KOPT-K1 (cell line): Measurements from ENCODE around the gene PMM2.
"Not testable (repeated sequence)": the region's sequence is repeated elsewhere in the genome, so short reads cannot be mapped to it uniquely, and the experiment has no call there.

Experiments used
- H3K27ac ChIP-seq: fragments of 200-600 bp; sonication (generic); 2 replicates; pipeline ENCODE4 v1.5.1; 2016; ENCODE audit warnings: antibody characterized with exemption, mild to moderate bottlenecking, low read depth, low read length; ENCODE audit not compliant: poor library complexity, severe bottlenecking
- H3K36me3 ChIP-seq: fragments of 200-600 bp; sonication (generic); 2 replicates; pipeline ENCODE4 v1.5.1; 2017; ENCODE audit warnings: antibody characterized with exemption, mild to moderate bottlenecking, low read length, moderate library complexity; ENCODE audit not compliant: insufficient read depth
- H3K9me3 ChIP-seq: fragments of 200-600 bp; sonication (generic); 2 replicates; pipeline ENCODE4 v1.5.1; 2017; ENCODE audit warnings: antibody characterized with exemption, low read length, mild to moderate bottlenecking; ENCODE audit not compliant: insufficient read depth, poor library complexity, severe bottlenecking

Gene PMM2

DNA sequence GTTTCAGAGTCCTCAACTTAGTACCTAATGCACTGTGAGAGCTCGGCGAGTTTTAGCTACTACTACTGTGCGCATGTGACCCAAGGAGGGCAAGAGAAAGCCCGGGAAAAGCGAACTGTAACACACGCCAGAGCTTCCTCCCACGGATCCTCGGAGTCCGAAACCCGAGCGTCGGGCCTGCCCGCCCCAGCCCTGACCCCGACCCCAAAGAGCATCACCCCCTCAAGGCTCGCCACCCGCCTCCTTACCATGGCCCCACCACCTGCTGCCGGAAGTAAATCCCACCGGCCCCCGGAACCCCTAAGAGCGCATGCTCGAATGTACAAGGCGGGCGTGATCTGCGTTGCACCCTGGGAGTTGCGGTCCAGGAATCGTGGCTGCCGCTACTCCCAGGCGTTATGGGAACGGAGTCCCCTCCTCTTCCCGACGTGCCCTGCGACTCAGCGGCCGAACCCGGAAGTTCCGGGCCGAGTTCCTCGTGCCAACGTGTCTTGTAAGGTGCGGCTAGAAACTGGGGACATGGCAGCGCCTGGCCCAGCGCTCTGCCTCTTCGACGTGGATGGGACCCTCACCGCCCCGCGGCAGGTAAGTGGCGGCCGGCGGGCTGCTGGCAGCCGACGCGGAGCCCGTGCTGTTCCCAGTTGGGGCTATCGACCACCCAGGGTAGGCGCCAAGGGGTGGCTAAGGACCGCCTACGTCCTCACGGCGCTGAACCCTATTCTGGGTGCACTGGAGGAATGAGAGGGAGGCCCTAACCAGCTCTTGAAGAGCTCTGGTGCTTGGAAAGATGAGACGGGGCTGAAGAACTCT, at the start of gene PMM2, which contains the start of gene TMEM186:
PMM2 (plus strand) TSS at position 476 of the 810 bp plus-strand sequence; CDS start at position 520, 44 bp downstream.
TMEM186 (minus strand) TSS at position 276 of the 810 bp plus-strand sequence; CDS start at position 251, 25 bp downstream.
- peak within 1 kb of the TSS; percentile 98 for H3K27ac ChIP-seq
- H3K9me3 ChIP-seq: no peaks in the 10 kb centered on the region
- peaks cover 39% of the 10 kb centered on the region for H3K36me3 ChIP-seq

DNA sequence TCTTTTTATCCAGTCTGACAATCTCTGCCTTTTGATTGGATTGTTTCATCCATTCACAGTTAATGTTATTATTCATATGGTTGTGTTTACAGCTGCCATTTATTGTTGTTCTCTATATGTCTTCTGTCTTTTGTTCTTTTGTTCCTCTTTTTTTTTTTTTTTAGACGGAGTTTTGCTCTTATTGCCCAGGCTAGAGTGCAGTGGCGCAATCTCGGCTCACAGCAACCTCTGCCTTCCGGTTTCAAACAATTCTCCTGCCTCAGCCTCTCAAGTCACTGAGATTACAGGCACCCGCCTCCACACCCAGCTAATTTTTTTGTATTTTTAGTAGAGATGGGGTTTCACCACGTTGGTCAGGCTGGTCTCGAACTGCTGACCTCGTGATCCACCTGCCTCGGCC, 48.7 kb upstream of the PMM2 start:
- not testable (repeated sequence) for H3K36me3 ChIP-seq, H3K27ac ChIP-seq, H3K9me3 ChIP-seq

DNA sequence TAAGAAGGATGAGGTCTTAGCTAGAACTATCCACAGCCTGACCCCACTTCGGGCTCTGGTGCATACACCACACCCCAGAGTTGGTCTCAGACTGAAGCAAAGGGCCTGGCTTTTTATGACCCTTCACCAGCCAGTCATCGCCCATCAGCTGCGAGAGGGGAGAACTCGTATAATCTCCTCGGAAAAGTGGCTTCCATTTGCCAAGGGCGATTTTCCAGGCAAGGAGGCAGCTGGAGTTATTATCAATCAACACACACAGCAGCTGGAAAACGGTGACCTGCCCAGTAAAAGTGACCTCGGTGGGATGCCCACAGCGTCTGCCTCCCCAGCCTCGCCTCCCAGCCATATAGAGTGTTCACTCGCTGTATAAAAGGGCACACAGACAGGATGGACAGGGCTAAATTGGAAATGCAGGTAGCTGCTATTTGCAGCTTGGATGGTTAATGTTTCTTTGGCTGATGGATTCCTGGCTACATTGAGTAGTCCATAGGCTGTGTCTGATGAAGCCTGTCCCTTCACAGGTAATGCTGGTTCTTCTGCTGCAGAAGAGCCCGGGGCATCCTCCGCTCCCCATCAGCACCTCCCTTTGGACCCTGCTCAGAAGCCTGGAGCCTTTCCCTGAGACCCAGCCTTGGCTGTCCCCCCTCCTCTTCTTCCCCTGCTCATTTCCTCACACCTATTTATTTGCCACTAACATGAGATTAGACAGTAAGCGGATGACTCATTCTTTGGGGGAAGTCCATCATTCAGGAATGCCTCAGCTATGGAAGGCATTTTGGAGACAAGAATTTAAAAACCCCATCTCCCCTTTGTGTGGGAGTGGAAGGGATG, 45.9 kb upstream of the PMM2 start:
- H3K9me3 ChIP-seq: no peaks in the 10 kb centered on the region
- no peak overlapping the region for H3K27ac ChIP-seq
- no peaks in the 10 kb centered on the region for H3K36me3 ChIP-seq

DNA sequence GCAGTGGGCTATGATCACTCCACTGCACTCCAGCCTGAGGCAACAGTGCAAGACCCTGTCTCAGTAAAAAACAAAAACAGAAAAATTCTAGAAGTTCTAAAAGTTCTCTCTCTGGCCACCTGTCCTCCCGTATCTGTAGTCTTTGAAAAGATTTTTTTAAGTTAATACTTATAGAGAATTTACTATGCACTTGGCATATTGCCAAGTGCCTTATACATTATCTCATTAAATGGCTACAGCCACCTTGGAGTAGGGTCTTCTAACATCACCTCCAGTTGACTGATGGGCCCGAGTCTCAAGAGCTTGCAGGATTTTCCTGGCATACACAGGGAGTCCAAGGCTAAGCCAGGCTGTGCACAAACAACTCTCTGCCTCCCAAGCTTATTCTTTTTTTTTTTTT, 44.9 kb upstream of the PMM2 start:
- no peak overlapping the region for H3K27ac ChIP-seq
- no peaks in the 10 kb centered on the region for H3K36me3 ChIP-seq

DNA sequence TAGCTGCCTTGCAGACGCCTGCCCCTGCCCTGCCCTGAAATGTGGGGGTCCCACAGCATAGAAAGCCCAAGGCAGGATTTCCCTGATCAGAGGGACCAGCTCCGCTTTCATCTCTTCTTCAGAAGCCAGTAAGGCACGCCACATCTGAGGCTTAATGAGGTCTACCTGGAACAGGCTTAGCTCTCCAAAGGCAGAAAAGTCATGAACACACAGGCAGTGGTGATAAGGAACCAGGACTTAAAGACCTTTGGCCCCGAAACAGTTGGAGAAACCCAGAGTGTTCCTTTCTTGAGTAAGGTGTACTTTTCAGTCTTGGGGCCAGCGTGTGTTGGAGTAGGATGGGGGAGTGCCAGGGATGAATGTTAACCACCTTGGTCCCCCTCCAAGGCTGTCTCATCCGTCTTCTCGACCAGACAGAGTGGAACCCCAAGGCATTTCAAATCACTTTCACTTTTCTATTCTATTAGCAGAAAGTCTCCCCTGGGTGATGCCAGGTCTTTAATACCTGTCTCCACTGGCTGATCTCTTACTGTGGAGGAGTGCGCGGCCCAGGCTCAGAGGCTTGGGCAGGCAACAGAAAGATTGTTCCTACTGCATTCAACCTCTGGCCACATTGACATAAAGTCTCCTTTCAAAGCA, 44.1 kb upstream of the PMM2 start:
- H3K27ac ChIP-seq: no peak overlapping the region
- H3K9me3 ChIP-seq: no peaks in the 10 kb centered on the region

More for the DNA sequence above, 44.9 kb upstream of the PMM2 start:
- H3K9me3 ChIP-seq: no peaks in the 10 kb centered on the region

DNA sequence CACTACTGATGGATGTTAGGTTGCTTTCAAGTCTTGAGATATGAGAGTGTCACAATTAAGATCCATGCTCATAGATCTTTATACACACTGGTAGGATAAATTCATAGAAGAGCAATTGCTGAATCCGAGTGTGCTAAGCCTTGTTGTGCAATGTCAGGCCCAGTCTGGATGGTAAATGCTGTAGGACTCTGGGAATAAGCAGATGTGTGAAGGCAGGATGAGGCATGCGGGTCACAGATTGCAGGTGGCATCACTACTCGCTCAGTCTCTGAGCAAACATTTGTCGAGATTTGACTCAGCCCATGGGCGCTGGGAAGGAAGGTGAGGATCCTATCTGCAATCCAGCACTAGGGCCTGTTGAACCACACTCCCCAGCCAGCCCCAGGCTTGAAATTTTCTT, 40.9 kb upstream of the PMM2 start:
- no peak overlapping the region for H3K27ac ChIP-seq
- no peaks in the 10 kb centered on the region for H3K36me3 ChIP-seq
- no peaks in the 10 kb centered on the region for H3K9me3 ChIP-seq

More for the DNA sequence above, 44.1 kb upstream of the PMM2 start:
- H3K36me3 ChIP-seq: no peaks in the 10 kb centered on the region

DNA sequence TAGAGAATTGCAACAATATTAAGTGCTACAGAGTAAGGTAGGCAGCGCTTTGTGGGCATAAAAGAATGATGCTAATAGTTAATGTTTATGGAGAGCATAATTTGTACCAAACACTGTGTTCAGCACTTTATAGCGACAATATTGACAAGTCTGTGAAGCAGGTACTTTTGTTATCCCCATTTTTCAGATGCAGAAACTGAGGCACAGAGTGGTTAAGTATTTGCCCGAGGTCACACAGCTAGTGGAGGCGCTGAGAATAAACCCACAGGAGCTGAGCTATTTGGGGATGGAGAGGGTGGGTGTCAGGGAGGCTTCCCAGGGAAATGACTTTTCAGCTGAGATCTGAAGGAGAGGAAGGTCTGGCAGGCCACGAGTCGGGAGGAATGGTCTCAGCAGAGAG, 39.6 kb upstream of the PMM2 start:
- H3K9me3 ChIP-seq: no peaks in the 10 kb centered on the region
- no peaks in the 10 kb centered on the region for H3K36me3 ChIP-seq
- no peak overlapping the region for H3K27ac ChIP-seq

DNA sequence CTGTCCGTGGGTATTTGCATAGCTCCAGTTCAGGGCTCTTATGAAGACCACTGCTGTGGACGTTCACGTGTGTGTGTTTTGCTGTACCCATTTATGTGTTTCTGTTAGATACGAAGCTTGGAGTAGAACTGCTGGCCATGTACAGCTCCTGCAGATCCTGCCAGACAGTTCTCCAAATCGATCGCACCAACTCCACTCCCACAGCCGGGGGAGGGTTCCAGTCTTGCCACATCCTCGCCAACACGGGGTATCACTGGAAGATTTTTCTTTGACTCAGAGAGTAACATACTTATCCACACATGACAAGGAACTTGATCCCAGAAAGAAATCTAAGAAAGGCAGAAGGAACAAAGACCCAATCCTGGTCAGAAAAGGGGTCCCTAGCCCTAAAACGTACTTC, 37.6 kb upstream of the PMM2 start:
- Histone ChIP-seq H3K36me3 (no peaks in the 10 kb centered on the region), H3K9me3 (no peaks in the 10 kb centered on the region), H3K27ac (no peak overlapping the region)

DNA sequence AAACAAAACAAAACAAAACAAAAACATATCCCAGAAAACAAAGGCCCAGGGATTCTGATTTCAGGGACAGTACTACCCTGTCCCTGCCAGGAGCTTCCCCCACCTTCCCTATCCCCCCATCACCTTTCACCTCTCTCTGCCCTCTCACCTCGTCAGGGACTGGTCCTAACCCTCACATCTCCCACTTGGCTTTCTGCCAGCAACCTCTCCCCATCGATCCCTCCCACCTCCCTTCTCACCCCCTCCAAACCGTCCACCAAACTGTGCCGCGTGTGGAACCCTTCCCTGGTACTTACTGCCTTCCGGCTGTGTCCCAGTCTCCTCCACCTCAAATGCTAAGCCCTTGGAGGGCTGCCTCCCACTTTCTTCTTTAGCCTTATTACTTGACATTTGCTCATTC, 36.6 kb upstream of the PMM2 start:
- H3K36me3 ChIP-seq: no peaks in the 10 kb centered on the region
- H3K9me3 ChIP-seq: no peaks in the 10 kb centered on the region
- H3K27ac ChIP-seq: no peak overlapping the region

DNA sequence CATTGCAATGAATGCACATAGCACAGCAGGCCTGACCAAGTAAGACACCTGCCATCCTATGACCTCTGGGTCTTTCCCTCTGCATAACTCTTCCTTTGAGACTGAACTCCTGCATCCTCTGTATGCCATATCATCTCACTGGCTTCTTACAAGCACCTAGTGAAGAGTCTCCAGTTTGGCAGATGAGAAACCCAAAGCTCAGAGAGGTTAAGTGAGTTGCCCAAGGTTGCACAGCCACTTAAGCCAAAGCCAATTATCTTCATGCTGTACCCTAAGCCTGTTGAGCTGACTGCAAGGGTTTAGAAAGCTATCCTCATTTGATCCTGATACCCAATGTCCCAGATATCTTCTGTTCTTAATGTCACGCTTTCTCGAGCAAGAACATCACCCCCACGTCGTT, 35.4 kb upstream of the PMM2 start:
- Histone ChIP-seq H3K36me3 (no peaks in the 10 kb centered on the region), H3K27ac (no peak overlapping the region), H3K9me3 (no peaks in the 10 kb centered on the region)

DNA sequence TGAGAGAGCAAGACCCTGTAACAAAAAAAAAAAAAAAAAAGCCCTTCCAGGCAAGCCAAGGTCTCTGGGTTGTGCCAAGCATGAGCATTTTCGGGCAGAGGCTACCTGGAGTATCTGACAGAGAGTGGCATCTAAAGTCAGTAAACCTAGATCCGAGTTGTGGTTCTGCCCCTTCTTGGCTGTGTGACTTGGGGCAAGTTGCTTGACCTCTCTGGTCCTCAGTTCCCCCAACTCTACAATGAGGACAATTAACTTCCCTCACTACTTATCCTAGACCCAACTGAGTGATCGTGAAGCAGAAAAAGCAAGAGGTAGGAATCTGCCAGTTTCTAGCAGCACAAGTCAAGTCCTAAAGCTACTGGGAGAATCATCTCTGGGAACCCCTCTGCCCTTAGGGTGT, 34.6 kb upstream of the PMM2 start:
- Histone ChIP-seq H3K9me3 (no peaks in the 10 kb centered on the region), H3K36me3 (no peaks in the 10 kb centered on the region), H3K27ac (no peak overlapping the region)

DNA sequence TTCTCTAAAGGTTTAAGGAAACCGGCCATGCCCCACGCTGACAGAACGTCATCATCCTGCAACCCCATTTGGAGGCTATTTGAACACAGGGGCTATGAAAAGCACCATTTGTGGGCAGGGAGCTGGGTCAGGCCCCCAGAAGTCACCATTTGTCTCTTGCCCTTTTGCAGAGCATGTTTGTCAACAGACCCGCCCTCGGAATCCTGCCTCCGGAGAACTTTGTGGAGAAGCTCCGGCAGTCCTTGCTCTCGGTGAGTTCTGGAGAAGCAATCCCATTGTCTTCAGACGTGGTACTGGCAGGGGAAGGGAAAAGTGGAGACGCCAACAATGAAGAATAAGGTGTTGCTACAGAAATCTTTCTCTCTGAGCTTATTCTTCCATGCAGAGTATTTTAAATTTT, 33.7 kb upstream of the PMM2 start:
- no peak overlapping the region for H3K27ac ChIP-seq
- H3K36me3 ChIP-seq: no peaks in the 10 kb centered on the region

DNA sequence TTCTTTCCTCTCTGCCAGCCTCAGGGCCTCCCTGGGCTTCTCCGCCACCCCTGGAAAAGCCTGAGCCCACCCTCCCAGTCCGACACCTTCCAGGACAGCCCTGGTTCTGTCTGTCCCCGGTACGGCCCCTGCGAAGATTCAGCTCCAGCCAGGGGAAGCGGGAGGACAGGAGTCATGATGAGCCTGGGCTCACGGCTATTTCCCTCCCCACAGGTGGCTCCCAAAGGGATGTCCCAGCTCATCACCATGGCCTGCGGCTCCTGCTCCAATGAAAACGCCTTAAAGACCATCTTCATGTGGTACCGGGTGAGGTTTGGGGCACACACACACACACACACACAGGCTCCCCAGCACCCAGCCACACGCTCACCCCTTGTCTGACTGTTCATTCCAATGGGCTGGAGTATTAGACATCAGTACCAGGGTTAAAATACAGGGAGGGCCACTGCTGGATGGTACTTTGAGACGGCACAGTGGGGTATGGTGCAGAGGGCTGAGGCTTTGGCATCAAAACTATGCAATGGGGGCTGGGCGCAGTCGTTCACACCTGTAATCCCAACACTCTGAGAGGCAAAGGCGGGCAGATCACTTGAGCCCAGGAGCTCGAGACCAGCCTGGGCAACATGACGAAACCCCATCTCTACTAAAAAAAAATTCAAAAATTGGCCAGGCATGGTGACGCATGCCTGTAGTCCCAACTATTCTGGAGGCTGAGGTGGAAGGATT, 33.0 kb upstream of the PMM2 start:
- no peaks in the 10 kb centered on the region for H3K36me3 ChIP-seq
- no peak overlapping the region for H3K27ac ChIP-seq
- no peaks in the 10 kb centered on the region for H3K9me3 ChIP-seq

More for the DNA sequence above, 33.7 kb upstream of the PMM2 start:
- H3K9me3 ChIP-seq: no peaks in the 10 kb centered on the region

DNA sequence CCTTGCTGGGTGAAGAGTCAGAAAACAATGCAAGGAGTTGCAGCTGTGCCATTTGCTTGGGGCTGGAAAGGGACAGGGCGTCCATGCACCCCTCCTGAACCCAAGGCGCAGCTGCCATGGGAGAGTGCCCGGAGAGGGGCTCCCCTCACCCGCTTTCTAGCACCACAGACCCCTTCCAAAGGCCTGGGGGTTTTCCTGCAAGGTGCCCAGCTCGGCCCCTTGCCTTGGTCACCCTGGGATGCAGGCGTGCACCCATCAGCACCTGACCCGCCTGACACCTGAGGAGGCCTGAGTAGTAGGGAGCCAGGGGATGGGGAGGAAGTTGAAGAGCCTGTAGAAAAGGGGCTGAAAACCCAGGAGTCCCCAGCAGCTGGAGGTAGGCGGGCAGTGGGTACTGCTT, 30.5 kb upstream of the PMM2 start:
- no peak overlapping the region for H3K27ac ChIP-seq
- no peaks in the 10 kb centered on the region for H3K36me3 ChIP-seq
- no peaks in the 10 kb centered on the region for H3K9me3 ChIP-seq
